ENCODE results near the gene MCHR1.
"Not testable (repeated sequence)": the region's sequence is repeated elsewhere in the genome, so short reads cannot be mapped to it uniquely, and the experiment has no call there.

The MCHR1 gene

DNA sequence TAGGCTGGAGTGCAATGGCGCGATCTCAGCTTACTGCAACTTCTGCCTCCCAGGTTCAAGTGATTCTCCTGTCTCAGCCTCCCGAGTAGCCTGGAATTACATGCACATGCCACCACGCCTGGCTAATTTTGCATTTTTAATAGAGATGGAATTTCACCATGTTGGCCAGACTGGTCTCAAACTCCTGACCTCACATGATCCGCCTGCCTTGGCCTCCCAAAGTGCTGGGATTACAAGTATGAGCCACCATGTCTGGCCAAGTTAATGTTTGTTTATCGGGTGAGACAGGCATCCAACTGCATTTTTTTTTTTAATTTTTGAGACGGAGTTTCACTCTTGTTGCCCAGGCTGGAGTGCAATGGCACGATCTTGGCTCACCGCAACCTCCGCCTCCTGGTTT is 22.6 kb upstream of the MCHR1 start:
- FAIRE-seq: not testable (repeated sequence)

DNA sequence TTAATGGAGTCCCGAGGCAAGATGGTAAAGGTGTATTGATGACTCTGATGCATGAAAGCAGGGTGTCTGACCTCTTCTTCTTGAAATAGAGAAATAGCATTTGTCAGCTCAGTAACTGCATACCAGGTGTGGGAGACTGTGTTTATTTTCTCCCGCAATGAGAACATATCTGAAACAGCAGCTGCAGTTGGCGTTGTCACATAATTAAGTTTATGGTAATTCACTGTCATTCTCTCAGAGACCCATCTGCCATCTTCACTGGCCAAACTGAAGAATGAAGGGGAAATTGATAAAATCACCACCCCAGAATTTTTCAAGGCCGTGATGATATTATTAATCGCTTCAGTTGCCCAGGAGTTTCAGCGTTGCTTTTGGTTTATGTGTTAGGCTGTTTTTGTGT is 20.1 kb upstream of the MCHR1 start:
- no peak for FAIRE-seq

DNA sequence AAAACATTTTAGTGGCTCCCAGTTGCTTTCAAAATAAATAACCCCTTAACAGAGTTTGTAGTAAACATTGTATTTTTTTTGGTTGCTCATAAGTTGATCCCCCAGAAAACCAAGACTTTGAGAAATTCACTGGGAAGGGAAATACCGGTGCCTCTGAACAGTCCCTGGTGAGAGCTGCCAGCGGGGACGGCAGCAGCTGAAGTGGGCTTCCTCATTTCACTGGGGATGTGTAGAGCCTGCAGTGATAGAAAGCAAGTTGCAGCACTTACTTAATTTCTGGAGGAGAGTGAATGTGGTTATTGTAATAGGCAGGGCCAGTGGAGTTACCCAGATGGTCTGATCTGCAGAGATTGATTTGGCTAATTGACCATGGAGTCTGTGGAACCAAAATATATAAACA is 18.6 kb upstream of the MCHR1 start:
- FAIRE-seq: no peak

DNA sequence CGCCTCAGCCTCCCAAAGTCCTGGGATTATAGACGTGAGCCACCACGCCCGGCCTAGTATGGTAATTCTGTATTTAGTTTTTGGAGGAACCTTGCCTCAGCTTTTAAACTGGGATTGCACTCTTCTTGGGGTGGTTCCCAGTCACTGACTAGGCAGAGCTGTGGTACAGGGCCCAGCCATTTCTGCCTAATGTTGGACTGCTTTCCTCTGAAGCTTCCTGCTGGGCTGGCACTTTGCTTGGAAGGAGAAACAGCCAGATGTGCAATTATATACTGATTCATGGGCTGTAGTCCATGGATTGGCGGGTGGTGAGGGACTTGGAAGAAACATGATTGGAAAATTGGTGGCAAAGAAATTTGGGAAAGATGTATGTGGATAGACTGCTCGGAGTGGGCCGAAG is 17.6 kb upstream of the MCHR1 start:
- no peak for FAIRE-seq

DNA sequence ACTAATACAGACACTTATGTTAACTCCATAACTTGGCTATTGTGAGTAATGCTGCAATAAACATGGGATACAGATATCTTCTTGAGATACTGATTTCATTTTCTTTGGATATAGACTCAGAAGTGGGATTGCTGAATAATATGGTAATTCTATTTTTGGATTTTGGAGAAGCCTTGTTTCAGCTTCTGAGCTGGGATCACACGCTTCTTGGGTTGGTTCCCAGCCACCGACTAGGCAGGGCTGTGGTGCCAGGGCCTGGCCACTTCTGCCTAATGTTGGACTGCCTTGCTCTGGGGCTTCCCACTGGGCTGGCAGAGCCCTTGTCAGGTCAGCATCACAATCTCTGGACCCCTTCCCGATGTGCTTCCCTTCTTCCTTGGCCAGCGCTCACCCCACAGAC is 14.0 kb upstream of the MCHR1 start:
- no peak for FAIRE-seq

DNA sequence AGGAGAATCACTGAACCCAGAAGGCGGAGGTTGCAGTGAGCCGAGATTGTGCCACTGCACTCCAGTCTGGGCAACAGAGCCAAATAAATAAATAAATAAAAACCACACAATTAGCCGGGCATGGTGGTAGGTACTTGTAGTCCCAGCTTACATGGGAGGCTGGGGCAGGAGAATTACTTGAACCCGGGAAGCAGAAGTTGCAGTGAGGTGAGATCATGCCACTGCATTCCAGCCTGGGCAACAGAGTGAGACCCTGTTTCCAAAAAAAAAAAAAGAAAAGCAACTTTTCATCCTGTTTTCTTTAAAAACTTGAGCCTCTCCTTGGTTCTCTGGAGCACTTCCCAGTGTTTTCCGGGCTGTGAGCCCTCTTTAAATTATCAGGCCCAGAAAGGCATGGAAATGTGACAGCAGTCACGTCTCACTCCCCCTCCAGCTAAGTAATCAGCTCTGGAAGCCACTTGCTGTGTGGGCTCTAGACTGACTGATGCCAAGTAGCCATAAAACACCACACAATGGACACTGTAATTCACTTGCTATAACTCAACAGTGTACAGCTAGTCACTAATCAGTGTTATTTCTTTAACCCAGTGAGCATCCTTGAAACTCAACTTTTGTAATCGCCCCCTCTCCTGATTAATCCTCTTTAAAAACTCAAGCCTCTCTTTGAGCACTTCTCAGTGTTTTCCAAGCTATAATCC is 13.0 kb upstream of the MCHR1 start:
- no peak for FAIRE-seq

DNA sequence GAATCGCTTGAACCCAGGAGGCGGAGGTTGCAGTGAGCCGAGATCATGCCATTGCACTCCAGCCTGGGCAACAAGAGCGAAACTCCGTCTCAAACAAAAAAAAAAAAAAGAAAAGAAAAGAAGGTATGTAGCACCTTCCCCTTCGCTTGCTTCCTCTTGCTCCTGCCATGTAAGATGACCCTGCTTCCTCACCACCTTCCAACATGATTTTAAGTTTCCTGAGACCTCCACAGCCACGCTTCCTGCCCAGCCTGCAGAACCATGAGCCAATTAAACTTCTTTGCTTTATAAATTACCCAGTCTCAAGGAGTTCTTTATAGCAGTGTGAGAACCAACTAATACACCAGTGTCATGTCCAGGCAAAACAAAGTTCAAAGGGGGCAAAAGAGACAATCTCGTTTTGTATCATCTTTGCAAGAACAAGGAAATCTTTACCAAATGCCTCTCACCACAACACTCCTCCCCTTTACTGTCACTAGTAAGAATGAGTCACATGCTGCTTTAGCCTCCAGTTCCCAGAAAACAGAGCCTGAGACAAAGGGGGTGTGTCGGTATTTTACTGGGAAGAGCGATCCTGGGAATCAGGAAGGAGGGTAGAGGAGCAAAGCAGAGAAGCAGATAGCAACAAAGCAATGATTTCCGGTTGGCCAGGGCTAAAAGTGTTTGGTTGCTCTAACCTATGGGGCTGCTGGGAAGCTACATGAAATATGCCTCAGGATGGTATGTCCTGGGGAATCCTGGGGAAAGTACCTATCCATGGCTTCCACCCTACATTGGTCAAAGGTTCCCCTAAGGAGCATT is 10.5 kb upstream of the MCHR1 start:
- no peak for FAIRE-seq

DNA sequence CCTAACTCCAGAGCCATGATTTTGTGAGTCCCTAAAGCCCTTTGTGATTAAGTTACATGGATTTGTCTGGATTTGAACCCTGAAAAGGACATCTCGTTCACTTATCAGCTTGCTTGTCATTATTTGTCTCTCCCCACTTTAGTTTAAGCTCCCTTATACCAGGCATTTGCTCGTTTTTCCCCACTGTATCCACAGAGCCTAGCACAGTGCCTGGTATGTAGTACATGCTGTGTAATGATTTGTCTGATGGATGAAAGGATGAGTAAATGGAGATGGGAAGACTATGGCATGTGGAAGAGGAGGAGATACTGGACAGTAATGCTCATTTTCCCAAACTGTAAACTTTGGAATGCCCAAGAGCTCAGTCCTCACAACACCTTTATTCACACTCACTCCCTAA is 9.2 kb upstream of the MCHR1 start:
- no peak for FAIRE-seq

DNA sequence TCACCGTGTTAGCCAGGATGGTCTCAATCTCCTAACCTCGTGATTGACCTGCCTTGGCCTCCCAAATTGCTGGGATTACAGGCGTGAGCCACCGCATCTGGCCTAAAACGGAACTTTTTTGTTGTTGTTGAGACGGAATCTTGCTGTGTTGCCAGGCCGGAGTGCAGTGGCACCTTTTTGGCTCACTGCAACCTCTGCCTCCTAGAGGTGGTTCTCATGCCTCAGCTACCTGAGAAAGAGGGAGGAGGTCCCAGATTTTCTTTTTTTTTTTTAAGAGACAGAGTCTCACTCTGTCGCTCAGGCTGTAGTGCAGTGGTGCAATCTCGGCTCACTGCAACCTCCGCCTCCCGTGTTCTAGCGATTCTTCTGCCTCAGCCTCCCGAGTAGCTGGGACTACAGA is 7.9 kb upstream of the MCHR1 start:
- no peak for FAIRE-seq

DNA sequence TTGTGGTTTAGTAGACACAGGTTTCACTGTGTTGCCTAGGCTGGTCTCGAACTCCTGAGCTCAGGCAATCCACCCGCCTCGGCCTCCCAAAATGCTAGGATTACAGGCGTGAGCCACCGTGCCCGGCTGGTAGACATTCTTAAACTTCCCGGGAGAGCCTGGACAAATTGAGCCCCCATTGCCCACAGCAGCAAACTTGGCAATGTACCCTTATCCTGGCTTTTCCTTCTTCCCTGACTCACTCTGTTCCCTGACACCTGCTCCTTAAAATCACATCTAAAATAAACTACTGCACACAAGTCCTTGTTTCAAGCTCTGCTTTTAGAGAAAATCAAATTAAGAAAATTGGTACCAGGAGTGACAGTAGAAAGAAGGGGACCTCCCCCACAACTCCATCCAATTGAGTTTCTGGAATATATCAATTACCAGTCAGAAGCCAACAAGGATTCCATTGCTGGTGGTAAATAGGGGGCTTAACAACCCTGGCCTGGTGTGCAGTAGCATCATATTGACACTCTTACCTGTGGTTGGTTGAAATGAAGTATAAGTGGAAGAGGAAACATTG is 7.4 kb upstream of the MCHR1 start:
- FAIRE-seq: no peak

DNA sequence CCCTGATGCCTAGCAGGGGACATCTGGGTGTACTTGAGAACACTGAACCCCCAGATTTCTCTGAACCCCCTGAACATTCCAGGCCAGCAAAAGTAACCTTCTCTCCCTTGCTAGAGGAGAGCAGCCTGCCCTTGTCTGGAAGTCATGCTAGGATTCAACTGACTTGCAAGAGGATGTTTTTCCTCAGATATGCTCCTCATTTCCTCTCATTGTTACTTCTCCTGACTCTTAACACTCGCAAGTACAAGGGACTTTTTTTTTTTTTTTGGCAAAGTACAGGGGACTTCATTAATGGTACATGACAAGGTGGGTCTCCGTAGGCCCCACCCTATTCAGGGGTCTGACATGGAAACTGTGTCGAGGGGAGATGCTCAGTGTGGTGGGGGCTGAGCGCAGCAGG is 6.3 kb upstream of the MCHR1 start:
- FAIRE-seq: no peak

DNA sequence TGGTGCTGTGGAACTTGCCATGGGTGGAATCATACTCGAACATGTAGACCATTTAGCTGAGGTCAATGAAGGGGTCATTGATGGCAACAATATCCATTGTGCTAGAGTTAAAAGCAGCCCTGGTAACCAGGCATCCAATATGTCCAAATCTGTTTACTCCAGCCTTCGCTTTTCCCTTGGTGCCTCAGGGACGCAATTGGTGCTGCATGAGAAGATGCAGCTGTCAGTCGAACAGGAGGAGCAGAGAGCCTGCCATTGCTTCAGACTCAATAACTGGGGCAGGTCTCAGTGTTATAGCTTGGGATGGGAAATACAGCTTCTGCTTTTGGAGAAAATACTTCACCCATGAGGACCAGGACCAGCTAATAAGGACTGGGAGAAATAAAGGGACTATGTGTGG is 5.0 kb upstream of the MCHR1 start:
- no peak for FAIRE-seq

DNA sequence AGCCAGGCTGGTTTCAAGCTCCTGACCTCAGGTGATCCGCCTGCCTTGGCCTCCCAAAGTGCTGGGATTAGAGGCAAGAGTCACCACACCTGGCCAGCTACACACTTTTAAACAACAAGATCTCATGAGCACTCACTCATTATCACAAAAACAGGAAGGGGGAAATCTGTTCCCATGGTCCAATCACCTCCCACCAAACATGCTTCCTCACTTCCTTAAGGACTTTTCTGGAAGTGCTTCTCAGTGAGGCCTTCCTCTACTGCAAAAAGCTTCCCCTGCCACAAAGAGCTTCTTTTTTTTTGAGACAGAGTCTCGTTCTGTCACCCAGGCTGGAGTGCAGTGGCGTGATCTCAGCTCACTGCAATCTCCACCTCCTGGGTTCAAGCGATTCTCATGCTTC is 3.1 kb upstream of the MCHR1 start:
- not testable (repeated sequence) for FAIRE-seq

DNA sequence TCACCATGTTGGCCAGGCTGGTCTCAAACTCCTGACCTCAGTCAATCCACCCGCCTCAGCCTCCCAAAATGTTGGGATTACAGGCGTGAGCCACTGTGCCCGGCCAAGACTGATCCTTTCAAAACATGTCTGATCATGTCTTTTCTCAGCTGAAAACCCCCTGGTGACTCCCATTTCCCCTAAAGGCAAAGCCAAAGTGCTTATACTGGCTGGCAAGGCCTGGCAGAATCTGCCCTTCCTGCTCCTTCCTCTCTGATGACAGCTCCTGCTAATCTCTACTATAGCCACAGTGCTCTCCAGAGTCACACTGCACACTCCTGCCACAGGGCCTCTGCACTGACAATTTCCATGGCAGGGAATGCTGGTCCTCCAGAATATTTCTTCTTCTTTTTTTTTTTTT is 2.6 kb upstream of the MCHR1 start:
- FAIRE-seq: no peak

DNA sequence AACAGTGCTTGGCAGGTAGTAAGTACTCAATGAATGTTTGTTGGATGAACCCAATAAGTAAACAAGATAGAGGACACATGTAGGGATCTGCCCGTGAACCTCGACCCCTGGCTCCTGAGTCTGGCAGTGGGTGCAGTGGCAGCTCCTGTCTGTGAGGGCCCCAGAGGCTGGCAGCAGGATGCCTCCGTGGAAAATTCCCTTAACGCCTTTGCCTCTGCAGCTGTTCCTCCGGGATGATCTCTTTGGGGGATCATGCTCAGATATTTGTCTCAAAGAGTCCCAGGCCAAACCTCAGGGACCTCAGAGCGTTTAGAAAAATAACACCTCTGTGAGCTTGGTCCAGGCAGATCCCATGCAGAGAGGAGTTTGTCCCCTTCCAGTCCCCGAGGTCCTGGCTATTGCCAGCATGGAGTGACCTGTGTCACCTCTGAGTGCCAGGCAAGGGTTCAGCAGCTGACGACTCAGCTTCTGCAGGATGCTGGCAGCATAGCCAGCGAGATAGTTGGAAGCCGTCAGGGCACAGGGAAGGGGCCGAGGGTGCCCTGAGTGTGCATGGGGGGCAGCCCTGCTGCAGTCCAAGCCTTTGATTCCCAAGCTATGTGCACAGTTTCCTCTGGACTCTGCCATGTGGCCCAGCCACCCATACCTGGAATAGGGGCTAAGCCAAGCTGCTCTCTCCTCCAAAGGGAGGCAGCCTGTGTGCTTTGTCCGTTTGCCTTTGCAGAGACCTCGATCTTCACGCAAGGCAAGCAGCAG is 613 bp upstream of the MCHR1 start:
- FAIRE-seq: no peak

DNA sequence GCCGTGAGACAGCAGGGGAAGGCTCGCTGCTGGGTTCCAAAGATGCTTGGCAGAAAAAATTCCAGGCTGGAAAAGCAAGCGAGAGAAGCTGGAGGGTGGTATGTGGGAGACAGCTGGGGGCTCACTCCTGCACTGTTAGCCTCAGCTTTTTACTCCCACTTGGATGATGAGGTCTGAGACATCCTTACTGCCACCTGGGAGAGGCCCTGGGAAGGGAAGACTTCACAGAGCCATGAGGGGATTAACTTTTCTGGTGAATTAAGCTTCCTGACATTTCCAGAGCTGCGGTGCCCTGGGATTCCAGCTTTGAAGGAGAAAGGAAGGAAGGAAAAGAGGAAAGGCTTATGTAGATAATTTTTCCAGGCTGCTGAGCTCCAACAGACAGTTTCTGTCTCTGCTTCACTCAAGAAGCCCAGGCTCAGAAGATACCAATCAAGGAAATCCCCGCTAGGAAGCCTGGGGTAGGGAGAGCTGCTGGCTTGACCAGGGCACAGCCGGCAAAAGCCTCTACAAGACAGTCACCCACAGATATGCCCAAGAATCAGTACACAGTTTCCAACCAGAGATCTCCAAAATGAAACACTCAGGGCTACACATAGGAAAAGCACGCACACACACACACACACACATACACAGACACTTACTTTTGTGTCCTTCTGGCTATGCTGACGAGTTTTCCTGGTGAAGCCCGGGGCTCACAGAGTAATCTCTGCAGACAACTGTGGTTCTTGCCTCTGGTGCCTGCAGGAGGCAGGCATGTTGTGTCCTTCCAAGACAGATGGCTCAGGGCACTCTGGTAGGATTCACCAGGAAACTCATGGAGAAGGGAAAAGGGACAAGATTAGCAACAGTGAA is 907 bp downstream of the MCHR1 start:
- FAIRE-seq: no peak

DNA sequence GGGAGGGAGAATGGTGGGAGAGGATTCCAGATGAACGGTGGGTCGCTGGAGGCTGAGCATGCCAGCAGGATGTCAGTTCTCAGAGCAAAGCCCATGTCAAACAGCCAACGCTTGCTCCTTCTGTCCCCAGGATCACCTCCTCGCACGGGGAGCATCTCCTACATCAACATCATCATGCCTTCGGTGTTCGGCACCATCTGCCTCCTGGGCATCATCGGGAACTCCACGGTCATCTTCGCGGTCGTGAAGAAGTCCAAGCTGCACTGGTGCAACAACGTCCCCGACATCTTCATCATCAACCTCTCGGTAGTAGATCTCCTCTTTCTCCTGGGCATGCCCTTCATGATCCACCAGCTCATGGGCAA is 1.5 kb downstream of the MCHR1 start:
- no peak for FAIRE-seq

DNA sequence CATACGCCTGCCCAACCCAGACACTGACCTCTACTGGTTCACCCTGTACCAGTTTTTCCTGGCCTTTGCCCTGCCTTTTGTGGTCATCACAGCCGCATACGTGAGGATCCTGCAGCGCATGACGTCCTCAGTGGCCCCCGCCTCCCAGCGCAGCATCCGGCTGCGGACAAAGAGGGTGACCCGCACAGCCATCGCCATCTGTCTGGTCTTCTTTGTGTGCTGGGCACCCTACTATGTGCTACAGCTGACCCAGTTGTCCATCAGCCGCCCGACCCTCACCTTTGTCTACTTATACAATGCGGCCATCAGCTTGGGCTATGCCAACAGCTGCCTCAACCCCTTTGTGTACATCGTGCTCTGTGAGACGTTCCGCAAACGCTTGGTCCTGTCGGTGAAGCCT is 2.2 kb downstream of the MCHR1 start:
- no peak for FAIRE-seq

DNA sequence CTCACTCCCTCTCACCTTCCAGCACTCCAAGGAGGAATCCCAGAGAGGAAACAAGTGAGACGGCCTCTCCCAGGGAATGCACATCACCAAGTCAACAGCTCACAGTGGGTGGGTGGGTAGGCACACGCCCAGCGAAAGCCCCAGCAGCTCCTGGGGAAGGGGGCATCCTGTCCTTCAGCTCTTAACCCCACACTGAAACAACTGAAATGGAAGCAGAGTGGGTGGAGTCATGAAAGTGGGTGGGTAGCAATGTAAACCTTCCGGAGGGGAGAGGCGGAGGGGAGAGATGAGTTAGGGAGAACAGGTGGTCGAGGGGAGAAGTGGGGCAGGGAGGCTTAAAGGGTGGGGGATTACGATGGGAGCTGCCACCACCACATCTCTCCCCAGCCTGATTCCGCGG is 5.4 kb downstream of the MCHR1 start:
- no peak for FAIRE-seq

DNA sequence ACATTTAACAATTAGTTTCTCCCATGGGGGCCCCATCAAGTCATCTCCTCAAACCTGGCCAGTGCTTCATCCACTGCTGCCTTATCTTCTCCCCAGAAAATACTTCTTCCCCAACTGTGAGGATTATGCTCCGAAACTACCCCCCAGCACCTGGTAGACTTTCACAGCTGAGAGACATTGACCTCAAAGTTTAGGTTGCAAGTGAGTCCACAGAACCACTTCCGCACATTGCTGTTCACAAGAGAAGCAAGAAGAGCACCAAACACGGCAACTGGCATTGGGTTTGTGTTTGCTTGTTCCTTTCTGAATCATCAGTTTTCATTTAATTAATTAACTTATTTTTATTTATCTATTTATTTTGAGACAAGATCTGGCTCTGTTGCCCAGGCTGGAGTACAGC is 6.1 kb downstream of the MCHR1 start:
- no peak for FAIRE-seq

DNA sequence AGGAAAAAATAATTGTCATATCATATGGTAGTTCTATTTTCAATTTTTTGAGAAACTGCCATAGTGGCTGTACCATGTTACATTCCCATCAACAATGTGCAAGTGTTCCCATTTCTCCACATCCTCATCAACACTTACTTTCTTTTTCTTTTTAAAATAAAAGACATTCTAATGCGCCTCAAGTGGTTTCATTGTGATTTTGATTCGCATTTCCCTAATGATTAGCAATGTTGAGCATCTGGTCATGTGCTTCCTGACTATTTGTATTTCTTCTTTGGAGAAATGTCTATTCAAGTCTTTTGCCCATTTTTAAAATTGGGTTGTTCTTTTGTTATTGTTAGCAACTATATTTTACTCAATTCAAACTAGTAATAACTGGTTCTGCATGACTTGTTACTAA is 8.4 kb downstream of the MCHR1 start:
- no peak for FAIRE-seq

DNA sequence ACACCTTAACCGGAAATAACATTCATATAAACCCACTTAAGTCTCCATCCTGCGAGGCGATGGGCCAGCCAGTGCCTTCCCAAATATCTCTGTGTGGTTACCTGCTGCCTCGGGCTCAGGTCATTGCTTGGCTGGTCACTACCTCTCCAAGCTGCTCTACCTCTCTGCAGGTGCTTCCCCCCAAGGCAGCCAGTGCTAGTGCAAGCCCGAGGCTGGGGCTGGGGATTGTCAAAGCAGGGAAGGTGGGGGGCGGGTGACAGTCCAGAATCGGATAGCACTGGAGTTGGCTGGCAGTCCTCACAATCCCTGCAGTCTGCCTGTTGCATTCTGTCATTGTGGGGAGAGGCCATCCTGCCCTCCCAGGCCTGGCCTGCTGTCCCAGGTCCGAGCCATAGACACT is 11.1 kb downstream of the MCHR1 start:
- FAIRE-seq: no peak

DNA sequence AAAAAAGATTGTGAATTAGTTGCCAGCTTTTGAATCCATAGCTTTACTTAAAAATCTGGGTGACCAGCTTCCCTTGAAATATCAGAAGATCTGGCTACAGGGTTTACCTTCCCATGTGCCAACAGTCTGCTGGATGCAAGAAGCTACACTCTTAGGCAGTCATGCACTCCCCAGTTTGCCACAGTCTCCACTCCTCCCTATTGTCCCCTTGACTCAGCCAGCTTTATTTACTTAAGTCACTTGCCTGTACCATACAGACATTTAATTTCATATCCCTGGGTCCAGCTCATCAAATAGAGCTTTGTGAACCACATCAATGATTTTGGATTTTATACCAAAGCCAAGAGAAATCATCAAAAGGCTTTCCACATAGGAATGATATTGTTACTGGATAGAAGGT is 12.2 kb downstream of the MCHR1 start:
- no peak for FAIRE-seq

All from A204.1 (cell line).